IMR-90 (cell line): ENCODE measurements around the gene PF4V1. TPM values are rescaled to one million over a fixed set of nuclear protein-coding genes. Genes with fewer than 3 reads are reported as not detected.

Experiments used
- ATAC-seq: fragments of 200-7000 bp; cut with Tn5 transposase; 2 replicates; pipeline ENCODE4 v1.9.1; 2020; ENCODE audit warnings: low read depth, mild to moderate bottlenecking, moderate library complexity
- BruUV-seq: library from RNA; stranded (reverse); fragments of 400-500 nt; replicated peaks from 2 replicates; lab custom pipeline; 2021; lab: Mats Ljungman, UMichigan
- CTCF ChIA-PET: fragments of 300-600 bp; formaldehyde crosslinking; extraction: SDS; loops from one replicate; lab custom pipeline; 2021; ENCODE audit warnings: antibody characterized with exemption; lab: Yijun Ruan, JAX
- POLR2A ChIA-PET: fragments of 300-600 bp; sonication (Branson Sonifier 250); formaldehyde crosslinking; loops from one replicate; lab custom pipeline; 2022; ENCODE audit warnings: antibody characterized with exemption; ENCODE audit not compliant: unreplicated experiment; lab: Charles Lee
- DNase-seq: peaks from one replicate; pipeline ENCODE4 v3.0.0; 2013
- H2AFZ ChIP-seq: replicated peaks from 2 replicates; pipeline ENCODE3; 2013; ENCODE audit warnings: low read length, mild to moderate bottlenecking; ENCODE audit not compliant: poor library complexity
- H2AK5ac ChIP-seq: 2 replicates; pipeline ENCODE4 v1.6.1; 2013; ENCODE audit warnings: low read depth, low read length, inconsistent platforms
- H2AK9ac ChIP-seq: replicated peaks from 2 replicates; pipeline ENCODE3; 2013; ENCODE audit warnings: mild to moderate bottlenecking, low read depth, low read length, moderate library complexity; ENCODE audit not compliant: poor library complexity
- H2BK120ac ChIP-seq: 2 replicates; pipeline ENCODE4 v1.6.1; 2013; ENCODE audit warnings: low read depth, low read length, inconsistent platforms
- H2BK15ac ChIP-seq: 3 replicates; pipeline ENCODE4 v1.6.1; 2013; ENCODE audit warnings: low read depth, low read length, inconsistent platforms
- H2BK20ac ChIP-seq: 2 replicates; pipeline ENCODE4 v1.6.1; 2013; ENCODE audit warnings: low read depth, mild to moderate bottlenecking, inconsistent platforms, low read length, moderate library complexity
- H2BK5ac ChIP-seq: 2 replicates; pipeline ENCODE4 v1.6.1; 2013; ENCODE audit warnings: mild to moderate bottlenecking, low read depth, low read length, inconsistent platforms; ENCODE audit not compliant: poor library complexity, severe bottlenecking
- H3K14ac ChIP-seq: replicated peaks from 2 replicates; pipeline ENCODE4 v1.6.1; 2013; ENCODE audit warnings: low read depth, low read length, inconsistent platforms
- H3K18ac ChIP-seq: 2 replicates; pipeline ENCODE4 v1.6.1; 2013; ENCODE audit warnings: low read depth, low read length, control low read depth
- H3K23ac ChIP-seq: 2 replicates; pipeline ENCODE4 v1.6.1; 2013; ENCODE audit warnings: low read depth, low read length, inconsistent platforms
- H3K27ac ChIP-seq: 2 replicates; pipeline ENCODE4 v1.5.1; 2013; ENCODE audit warnings: mild to moderate bottlenecking, control low read depth, low read length; ENCODE audit not compliant: insufficient read depth
- H3K27me3 ChIP-seq: 2 replicates; pipeline ENCODE4 v1.6.1; 2013; ENCODE audit warnings: low read length; ENCODE audit not compliant: control insufficient read depth, insufficient read depth
- H3K36me3 ChIP-seq: 2 replicates; pipeline ENCODE4 v1.6.1; 2013; ENCODE audit warnings: low read length, mixed read lengths; ENCODE audit not compliant: control insufficient read depth, insufficient read depth
- H3K4ac ChIP-seq: 2 replicates; pipeline ENCODE4 v1.6.1; 2013; ENCODE audit warnings: low read depth, low read length, inconsistent platforms
- H3K4me1 ChIP-seq: 2 replicates; pipeline ENCODE4 v1.6.1; 2013; ENCODE audit warnings: low read length, mixed read lengths; ENCODE audit not compliant: control insufficient read depth, insufficient read depth
- H3K4me2 ChIP-seq: 2 replicates; pipeline ENCODE4 v1.6.1; 2013; ENCODE audit warnings: low read depth, mild to moderate bottlenecking, control low read depth, low read length, moderate library complexity
- H3K4me3 ChIP-seq: 2 replicates; pipeline ENCODE4 v1.5.1; 2013; ENCODE audit warnings: low read depth, mild to moderate bottlenecking, control low read depth, low read length, moderate library complexity; ENCODE audit not compliant: insufficient read depth
- H3K56ac ChIP-seq: 2 replicates; pipeline ENCODE4 v1.6.1; 2013; ENCODE audit warnings: low read length, inconsistent platforms; ENCODE audit not compliant: insufficient read depth; ENCODE audit errors: extremely low read depth
- H3K79me1 ChIP-seq, 2 experiments: 2 replicates each; pipeline ENCODE4 v1.6.1; 2013; ENCODE audit warnings: low read length in 2 of 2, inconsistent platforms in 1 of 2, low read depth in 1 of 2
- H3K9ac ChIP-seq: 2 replicates; pipeline ENCODE4 v1.6.1; 2013; ENCODE audit warnings: low read depth, low read length, control low read depth
- H3K9me1 ChIP-seq: 2 replicates; pipeline ENCODE4 v1.6.1; 2013; ENCODE audit warnings: low read length, inconsistent platforms; ENCODE audit not compliant: insufficient read depth
- H3K9me3 ChIP-seq: 2 replicates; pipeline ENCODE4 v1.6.1; 2013; ENCODE audit warnings: low read length; ENCODE audit not compliant: control insufficient read depth, insufficient read depth
- H4K20me1 ChIP-seq: 2 replicates; pipeline ENCODE4 v1.6.1; 2013; ENCODE audit warnings: low read length, inconsistent platforms; ENCODE audit not compliant: insufficient read depth
- H4K5ac ChIP-seq: 2 replicates; pipeline ENCODE4 v1.6.1; 2013; ENCODE audit warnings: mild to moderate bottlenecking, low read depth, low read length, control low read depth
- H4K8ac ChIP-seq, 2 experiments: 2 replicates each; pipeline ENCODE4 v1.6.1; 2013; ENCODE audit warnings: low read depth in 2 of 2, low read length in 2 of 2, control low read depth in 1 of 2, inconsistent platforms in 1 of 2
- H4K91ac ChIP-seq: 2 replicates; pipeline ENCODE4 v1.6.1; 2013; ENCODE audit warnings: low read depth, low read length, inconsistent platforms; ENCODE audit not compliant: insufficient read depth
- BHLHE40 ChIP-seq: fragments of 150-350 bp; IDR thresholded peaks from 2 replicates; pipeline ENCODE4 v1.6.1; 2016; ENCODE audit warnings: mild to moderate bottlenecking, low read depth, low read length
- CEBPB ChIP-seq: IDR thresholded peaks from 2 replicates; pipeline ENCODE4 v1.6.1; 2012; ENCODE audit warnings: low read depth, low read length, improper control_type of control experiment
- CHD1 ChIP-seq: IDR thresholded peaks from 2 replicates; pipeline ENCODE4 v1.6.1; 2012; ENCODE audit warnings: low read depth, low read length, improper control_type of control experiment
- FOS ChIP-seq: fragments of 150-350 bp; IDR thresholded peaks from 2 replicates; pipeline ENCODE4 v1.6.1; 2016; ENCODE audit warnings: low read depth, low read length
- MAFK ChIP-seq: IDR thresholded peaks from 2 replicates; pipeline ENCODE4 v1.6.1; 2012; ENCODE audit warnings: low read depth, low read length, improper control_type of control experiment
- MAZ ChIP-seq: IDR thresholded peaks from 2 replicates; pipeline ENCODE4 v1.6.1; 2012; ENCODE audit warnings: low read depth, mild to moderate bottlenecking, low read length, improper control_type of control experiment, moderate library complexity, borderline replicate concordance
- MXI1 ChIP-seq: IDR thresholded peaks from 2 replicates; pipeline ENCODE4 v1.6.1; 2012; ENCODE audit warnings: low read depth, mild to moderate bottlenecking, low read length, moderate library complexity, borderline replicate concordance
- NFE2L2 ChIP-seq: fragments of 150-350 bp; IDR thresholded peaks from 2 replicates; pipeline ENCODE4 v1.6.1; 2016; ENCODE audit warnings: low read depth, mild to moderate bottlenecking, low read length
- POLR2A ChIP-seq: IDR thresholded peaks from 2 replicates; pipeline ENCODE4 v1.6.1; 2012; ENCODE audit warnings: mild to moderate bottlenecking, low read depth, low read length
- RAD21 ChIP-seq: IDR thresholded peaks from 2 replicates; pipeline ENCODE4 v1.6.1; 2012; ENCODE audit warnings: low read length, improper control_type of control experiment
- RCOR1 ChIP-seq: IDR thresholded peaks from 2 replicates; pipeline ENCODE4 v1.6.1; 2012; ENCODE audit warnings: mild to moderate bottlenecking, low read length, improper control_type of control experiment; ENCODE audit not compliant: insufficient replicate concordance
- RFX5 ChIP-seq: IDR thresholded peaks from 2 replicates; pipeline ENCODE4 v1.8.0; 2012; ENCODE audit warnings: low read depth, mild to moderate bottlenecking, low read length, moderate library complexity
- SMC3 ChIP-seq: fragments of 150-350 bp; IDR thresholded peaks from 2 replicates; pipeline ENCODE4 v1.6.1; 2016; ENCODE audit warnings: low read depth, mild to moderate bottlenecking, antibody characterized with exemption, low read length, moderate library complexity
- USF2 ChIP-seq: fragments of 150-350 bp; IDR thresholded peaks from 2 replicates; pipeline ENCODE4 v1.6.1; 2017; ENCODE audit warnings: mild to moderate bottlenecking, antibody characterized with exemption, low read length, low read depth
- WGBS, 2 experiments: methylation state at CpG; one replicate each; pipeline versions ENCODE4 v1.1.5 to v1.1.7; 2013; ENCODE audit warnings: missing lambda C conversion rate in 2 of 2; ENCODE audit not compliant: insufficient read length in 1 of 2; ENCODE audit errors: extremely low coverage in 2 of 2; 5-methylcytosine and 5-hydroxymethylcytosine counted together
- dilution Hi-C: fragments of 300-500 bp; cut with HindIII; formaldehyde crosslinking; loops from one replicate; pipeline ENCODE4 v1.14.3; 2018; ENCODE audit warnings: low sequenced_read_pairs; ENCODE audit not compliant: unreplicated experiment
- in situ Hi-C: fragments of 300-500 bp; cut with MboI; formaldehyde crosslinking; loops from 3 replicates; pipeline ENCODE4 v1.14.3; 2019; ENCODE audit warnings: low sequenced_read_pairs, inconsistent platforms, mixed read lengths
- intact Hi-C: fragments of 100-400 bp; cut with micrococcal nuclease; formaldehyde crosslinking; loops from 2 replicates; pipeline ENCODE4 v1.10.0; 2022
- polyA plus RNA-seq, 3 experiments: library from polyadenylated mRNA; depleted of rRNA; stranded (reverse); fragments of >200 nt; gene quantifications; 2 replicates each; pipeline ENCODE4 v1.2.3, GENCODE V29; 2012; ENCODE audit warnings: low replicate concordance in 1 of 3
- total RNA-seq: library from RNA; depleted of rRNA; stranded (reverse); fragments of >200 nt; gene quantifications from 2 replicates; pipeline ENCODE4 v1.2.3, GENCODE V29; 2012
- TF ChIP-seq, protein P1 (sequence below): conservative IDR thresholded peaks from 2 replicates; pipeline ENCODE4 v1.5.1; 2012; ENCODE audit warnings: mild to moderate bottlenecking, low read depth, low read length, improper control_type of control experiment
- TF ChIP-seq, protein P2 (sequence below): fragments of 150-350 bp; IDR thresholded peaks from 2 replicates; pipeline ENCODE4 v1.6.1; 2016; ENCODE audit warnings: low read depth, mild to moderate bottlenecking, low read length, moderate library complexity, borderline replicate concordance

The PF4V1 gene
- total and polyA plus RNA-seq, 2 of the 4 experiments (the other 2 are of a cell fraction), result not detected

DNA sequence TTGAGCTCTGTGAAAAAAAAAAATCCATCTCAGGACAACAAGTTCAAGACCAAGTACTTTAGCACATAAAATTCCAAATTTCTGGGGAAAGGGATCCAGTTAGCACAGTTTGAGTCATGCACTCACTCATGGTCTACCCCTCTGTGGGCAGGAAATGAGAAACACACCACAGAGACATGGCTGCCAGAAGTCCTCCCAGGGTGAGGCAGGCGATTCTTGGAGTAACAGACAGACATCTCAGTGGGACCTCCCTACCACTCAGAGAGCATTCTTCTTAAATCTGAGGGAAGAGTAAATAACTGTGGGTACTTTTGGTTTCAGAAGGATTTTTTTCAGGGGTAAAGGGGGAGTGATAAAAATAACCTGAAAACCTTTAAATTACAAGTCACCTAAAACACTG lies 30.2 kb downstream of the PF4V1 start:
- in situ Hi-C loops (no loop called here), dilution Hi-C loops (no loop called here), intact Hi-C loops (no loop called here)
- no peak overlapping the region for H2AK5ac ChIP-seq
- ChIA-PET CTCF (no interaction called here), POLR2A (no interaction called here)
- H3K9me3 ChIP-seq, result no peaks in the 10 kb centered on the region
- H3K4ac ChIP-seq, result no peak overlapping the region
- no peak overlapping the region for H3K18ac ChIP-seq
- no peak overlapping the region for H2AK9ac ChIP-seq
- no peaks in the 10 kb centered on the region; the same call in 1 of the 2 replicates for H3K4me1 ChIP-seq
- no peak overlapping the region for H3K23ac ChIP-seq
- no peaks in the 10 kb centered on the region for H3K9me1 ChIP-seq
- no peak overlapping the region for H3K56ac ChIP-seq
- no peaks in the 10 kb centered on the region for H3K79me1 ChIP-seq
- peak overlapping the region; percentile 47 for H2AFZ ChIP-seq
- no peak overlapping the region for H3K9ac ChIP-seq
- H4K5ac ChIP-seq, result no peak overlapping the region
- H2BK15ac ChIP-seq, result no peak overlapping the region
- H3K27me3 ChIP-seq, result 0 out of 2 replicates have a peak, but pooled peaks cover 1% of the 10 kb centered on the region
- H3K4me3 ChIP-seq, result no peak overlapping the region
- no peak overlapping the region for H2BK20ac ChIP-seq
- H3K14ac ChIP-seq, result no peak overlapping the region
- H4K91ac ChIP-seq, result no peak overlapping the region
- H4K20me1 ChIP-seq, result no peaks in the 10 kb centered on the region
- H3K27ac ChIP-seq, result no peak overlapping the region
- H3K4me2 ChIP-seq, result no peak overlapping the region
- TF ChIP-seq RFX5 (no peak), POLR2A (no peak), BHLHE40 (no peak), SMC3 (no peak), FOS (no peak), MAZ (no peak), USF2 (no peak), CHD1 (no peak), RAD21 (no peak), MAFK (no peak), NFE2L2 (no peak), RCOR1 (no peak), MXI1 (no peak), CEBPB (no peak)
- TF ChIP-seq, protein P1, sequence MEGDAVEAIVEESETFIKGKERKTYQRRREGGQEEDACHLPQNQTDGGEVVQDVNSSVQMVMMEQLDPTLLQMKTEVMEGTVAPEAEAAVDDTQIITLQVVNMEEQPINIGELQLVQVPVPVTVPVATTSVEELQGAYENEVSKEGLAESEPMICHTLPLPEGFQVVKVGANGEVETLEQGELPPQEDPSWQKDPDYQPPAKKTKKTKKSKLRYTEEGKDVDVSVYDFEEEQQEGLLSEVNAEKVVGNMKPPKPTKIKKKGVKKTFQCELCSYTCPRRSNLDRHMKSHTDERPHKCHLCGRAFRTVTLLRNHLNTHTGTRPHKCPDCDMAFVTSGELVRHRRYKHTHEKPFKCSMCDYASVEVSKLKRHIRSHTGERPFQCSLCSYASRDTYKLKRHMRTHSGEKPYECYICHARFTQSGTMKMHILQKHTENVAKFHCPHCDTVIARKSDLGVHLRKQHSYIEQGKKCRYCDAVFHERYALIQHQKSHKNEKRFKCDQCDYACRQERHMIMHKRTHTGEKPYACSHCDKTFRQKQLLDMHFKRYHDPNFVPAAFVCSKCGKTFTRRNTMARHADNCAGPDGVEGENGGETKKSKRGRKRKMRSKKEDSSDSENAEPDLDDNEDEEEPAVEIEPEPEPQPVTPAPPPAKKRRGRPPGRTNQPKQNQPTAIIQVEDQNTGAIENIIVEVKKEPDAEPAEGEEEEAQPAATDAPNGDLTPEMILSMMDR, result no peak
- TF ChIP-seq, protein P2, sequence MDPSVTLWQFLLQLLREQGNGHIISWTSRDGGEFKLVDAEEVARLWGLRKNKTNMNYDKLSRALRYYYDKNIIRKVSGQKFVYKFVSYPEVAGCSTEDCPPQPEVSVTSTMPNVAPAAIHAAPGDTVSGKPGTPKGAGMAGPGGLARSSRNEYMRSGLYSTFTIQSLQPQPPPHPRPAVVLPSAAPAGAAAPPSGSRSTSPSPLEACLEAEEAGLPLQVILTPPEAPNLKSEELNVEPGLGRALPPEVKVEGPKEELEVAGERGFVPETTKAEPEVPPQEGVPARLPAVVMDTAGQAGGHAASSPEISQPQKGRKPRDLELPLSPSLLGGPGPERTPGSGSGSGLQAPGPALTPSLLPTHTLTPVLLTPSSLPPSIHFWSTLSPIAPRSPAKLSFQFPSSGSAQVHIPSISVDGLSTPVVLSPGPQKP, result no peak
- peak; percentile 76 for ATAC-seq
- BruUV-seq, result no TSS peak
- no peak overlapping the region for H2BK5ac ChIP-seq
- H3K36me3 ChIP-seq, result no peaks in the 10 kb centered on the region
- H4K8ac ChIP-seq, result 0 out of 4 replicates have a peak overlapping the region, but pooled peaks of 1 of the 2 experiments have one; percentile 24
- peak; percentile 79 for DNase-seq
- no CpG with 5 or more reads among the region's 1 CpG for WGBS, 2 experiments
- H2BK120ac ChIP-seq, result 0 out of 2 replicates have a peak overlapping the region, but pooled peaks have one; percentile 1
